ENCODE measurements around the gene RASSF7.

The RASSF7 gene

GRCh38 chr11:587978-588380, 27.2 kb downstream of the RASSF7 start:
- H4K20me1 ChIP-seq (ENCODE audit: insufficient read depth) = no peaks in the 10 kb centered on the region
- no peak for TF ChIP-seq CTCF (conservative IDR thresholded peaks at IDR 0.05; ENCODE audit: low read depth, low read length)
- H3K4me2 ChIP-seq = no peak overlapping the region; the same call in 1 of the 2 replicates
- H2AFZ ChIP-seq (ENCODE audit: low read depth) = no peak overlapping the region
- no peak overlapping the region for H3K9ac ChIP-seq
- no peaks in the 10 kb centered on the region for H3K27me3 ChIP-seq (ENCODE audit: insufficient read depth, low read depth)
- H3K36me3 ChIP-seq (ENCODE audit: insufficient read depth) = peaks cover 3% of the 10 kb centered on the region; the same call in 1 of the 2 replicates
- H3K4me1 ChIP-seq (ENCODE audit: low read depth, poor library complexity, severe bottlenecking) = peaks cover 23% of the 10 kb centered on the region
- H3K27ac ChIP-seq = peak overlapping the region; percentile 18; the same call in 1 of the 2 replicates
- H3K79me2 ChIP-seq (ENCODE audit: insufficient read depth, low read depth) = peaks cover 24% of the 10 kb centered on the region; the same call in 1 of the 2 replicates
- H3K4me3 ChIP-seq (IDR thresholded peaks at IDR 0.05; ENCODE audit: insufficient read depth, low read depth, low read length) = no peak overlapping the region

DNA sequence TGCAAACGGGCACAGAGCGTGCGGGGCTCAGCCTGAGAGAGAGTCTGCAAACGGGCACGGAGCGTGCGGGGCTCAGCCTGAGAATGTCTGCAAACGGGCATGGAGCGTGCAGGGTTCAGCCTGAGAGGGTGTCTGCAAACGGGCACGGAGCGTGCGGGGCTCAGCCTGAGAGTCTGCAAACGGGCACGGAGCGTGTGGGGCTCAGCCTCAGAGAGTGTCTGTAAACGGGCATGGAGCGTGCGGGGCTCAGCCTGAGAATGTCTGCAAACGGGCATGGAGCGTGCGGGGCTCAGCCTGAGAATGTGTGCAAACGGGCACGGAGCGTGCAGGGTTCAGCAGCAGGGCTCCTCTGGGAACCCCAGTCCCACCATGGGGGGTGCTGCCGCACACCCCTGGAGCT, 29.0 kb downstream of the RASSF7 start:
- H3K27ac ChIP-seq = no peak overlapping the region
- H3K36me3 ChIP-seq (ENCODE audit: insufficient read depth) = peaks cover 6% of the 10 kb centered on the region; the same call in 1 of the 2 replicates
- H3K4me3 ChIP-seq (IDR thresholded peaks at IDR 0.05; ENCODE audit: insufficient read depth, low read depth, low read length) = no peak overlapping the region
- no peak overlapping the region for H2AFZ ChIP-seq (ENCODE audit: low read depth)
- peaks cover 28% of the 10 kb centered on the region for H3K4me1 ChIP-seq (ENCODE audit: low read depth, poor library complexity, severe bottlenecking)
- H3K79me2 ChIP-seq (ENCODE audit: insufficient read depth, low read depth) = peaks cover 15% of the 10 kb centered on the region; the same call in 1 of the 2 replicates
- no peak for TF ChIP-seq CTCF (conservative IDR thresholded peaks at IDR 0.05; ENCODE audit: low read depth, low read length)
- no peaks in the 10 kb centered on the region for H3K27me3 ChIP-seq (ENCODE audit: insufficient read depth, low read depth)
- H3K4me2 ChIP-seq = no peak overlapping the region
- no peak overlapping the region for H3K9ac ChIP-seq
- no peaks in the 10 kb centered on the region for H4K20me1 ChIP-seq (ENCODE audit: insufficient read depth)

DNA sequence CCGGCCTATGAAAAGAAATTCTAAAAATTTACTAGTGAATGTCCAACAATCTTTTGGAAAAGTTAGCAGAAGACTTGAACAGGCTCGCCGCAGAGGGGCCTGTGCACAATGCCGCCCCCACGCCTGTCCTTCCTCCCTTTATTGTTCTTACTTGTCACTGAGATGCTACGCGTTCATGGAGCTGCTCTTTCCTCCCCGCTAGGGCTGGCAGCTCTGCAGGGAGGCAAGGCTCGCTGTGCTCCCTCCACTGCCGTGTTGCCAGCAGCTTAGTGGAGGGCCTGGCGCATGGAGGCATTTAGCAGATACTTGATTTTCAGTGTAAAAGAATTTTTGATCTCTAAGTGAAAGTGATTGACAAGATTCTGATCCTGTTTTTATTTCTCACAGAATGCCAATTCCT, 30.2 kb downstream of the RASSF7 start:
- peaks cover 39% of the 10 kb centered on the region for H3K4me1 ChIP-seq (ENCODE audit: low read depth, poor library complexity, severe bottlenecking)
- H3K9ac ChIP-seq = no peak overlapping the region
- H3K27ac ChIP-seq = no peak overlapping the region
- peaks cover 15% of the 10 kb centered on the region; the same call in 1 of the 2 replicates for H3K79me2 ChIP-seq (ENCODE audit: insufficient read depth, low read depth)
- H3K36me3 ChIP-seq (ENCODE audit: insufficient read depth) = peaks cover 6% of the 10 kb centered on the region; the same call in 1 of the 2 replicates
- no peaks in the 10 kb centered on the region for H3K27me3 ChIP-seq (ENCODE audit: insufficient read depth, low read depth)
- no peak overlapping the region for H2AFZ ChIP-seq (ENCODE audit: low read depth)
- no peak overlapping the region for H3K4me3 ChIP-seq (IDR thresholded peaks at IDR 0.05; ENCODE audit: insufficient read depth, low read depth, low read length)
- H4K20me1 ChIP-seq (ENCODE audit: insufficient read depth) = no peaks in the 10 kb centered on the region
- no peak overlapping the region for H3K4me2 ChIP-seq
- TF ChIP-seq CTCF (conservative IDR thresholded peaks at IDR 0.05; ENCODE audit: low read depth, low read length) = no peak

- H2AFZ ChIP-seq (ENCODE audit: low read depth) = no peak overlapping the region
- no peak overlapping the region for H3K4me3 ChIP-seq (IDR thresholded peaks at IDR 0.05; ENCODE audit: insufficient read depth, low read depth, low read length)
- H3K27me3 ChIP-seq (ENCODE audit: insufficient read depth, low read depth) = no peaks in the 10 kb centered on the region
- no peak overlapping the region for H3K4me2 ChIP-seq
- H3K9ac ChIP-seq = no peak overlapping the region
- H3K79me2 ChIP-seq (ENCODE audit: insufficient read depth, low read depth) = peaks cover 9% of the 10 kb centered on the region; the same call in 1 of the 2 replicates
- H3K27ac ChIP-seq = no peak overlapping the region
- H4K20me1 ChIP-seq (ENCODE audit: insufficient read depth) = no peaks in the 10 kb centered on the region
- H3K36me3 ChIP-seq (ENCODE audit: insufficient read depth) = peaks cover 6% of the 10 kb centered on the region; the same call in 1 of the 2 replicates
- peaks cover 34% of the 10 kb centered on the region for H3K4me1 ChIP-seq (ENCODE audit: low read depth, poor library complexity, severe bottlenecking)
- no peak for TF ChIP-seq CTCF (conservative IDR thresholded peaks at IDR 0.05; ENCODE audit: low read depth, low read length)
Measured at GRCh38 chr11:592501-592900, 31.7 kb downstream of the RASSF7 start.
